Colon (tissue), 2 donors: ENCODE results near the gene ZNF428.
"Not testable (repeated sequence)": the region's sequence is repeated elsewhere in the genome, so short reads cannot be mapped to it uniquely, and the experiment has no call there.

Experiments used
- FAIRE-seq: peaks from 2 replicates; lab custom pipeline; 2012; peaks lifted over from hg19 to GRCh38; lab: Jason Lieb, UNC
- donor health status: control.
- donor health status: control.

ZNF428 gene

DNA sequence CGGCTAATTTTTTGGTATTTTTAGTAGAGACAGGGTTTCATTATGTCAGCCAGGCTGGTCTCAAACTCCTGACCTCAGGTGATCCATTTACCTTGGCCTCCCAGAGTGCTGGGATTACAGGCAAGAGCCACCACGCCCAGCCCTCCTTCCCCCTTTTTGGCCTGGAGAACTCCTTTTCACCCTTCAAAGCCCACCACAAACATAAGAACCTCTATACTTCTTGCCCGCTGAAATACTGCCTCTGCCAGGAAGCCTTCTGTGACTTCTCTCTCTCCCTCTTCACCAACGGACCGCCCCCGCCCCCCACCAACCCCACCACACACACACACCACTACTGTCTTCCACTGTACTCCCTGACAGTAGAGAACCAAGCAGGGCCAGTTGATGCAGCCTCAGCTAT lies 2.5 kb downstream of the ZNF428 start:
- FAIRE-seq, result no peak

GRCh38 chr19:43616306-43616705 lies 3.1 kb downstream of the ZNF428 start:
- FAIRE-seq, result no peak

DNA sequence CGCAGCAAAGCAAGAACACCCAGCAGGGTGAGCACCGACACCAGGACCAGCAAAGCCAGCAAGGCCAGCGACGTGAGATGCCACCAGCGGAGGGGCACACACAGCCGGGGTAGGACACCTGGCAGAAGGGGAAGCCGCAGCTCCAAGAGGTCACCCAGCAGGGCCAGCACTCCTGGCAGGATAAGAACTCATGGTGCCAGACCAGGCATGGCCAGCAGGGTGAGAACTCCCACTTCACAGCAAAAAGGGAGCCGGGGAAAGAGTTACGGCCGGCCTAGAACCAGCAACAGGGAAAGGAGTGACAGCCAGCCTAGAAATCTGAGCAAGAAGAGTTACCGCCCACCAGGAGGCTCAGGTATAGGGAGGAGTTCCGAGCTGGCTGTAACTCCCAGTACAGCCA lies 7.1 kb downstream of the ZNF428 start:
- no peak for FAIRE-seq

- FAIRE-seq, result no peak
Measured at GRCh38 chr19:43611788-43612187, 7.6 kb downstream of the ZNF428 start, which contains the start of gene SRRM5. SRRM5 (plus strand) TSS chr19:43612088; CDS start chr19:43612122, 34 bp downstream.

DNA sequence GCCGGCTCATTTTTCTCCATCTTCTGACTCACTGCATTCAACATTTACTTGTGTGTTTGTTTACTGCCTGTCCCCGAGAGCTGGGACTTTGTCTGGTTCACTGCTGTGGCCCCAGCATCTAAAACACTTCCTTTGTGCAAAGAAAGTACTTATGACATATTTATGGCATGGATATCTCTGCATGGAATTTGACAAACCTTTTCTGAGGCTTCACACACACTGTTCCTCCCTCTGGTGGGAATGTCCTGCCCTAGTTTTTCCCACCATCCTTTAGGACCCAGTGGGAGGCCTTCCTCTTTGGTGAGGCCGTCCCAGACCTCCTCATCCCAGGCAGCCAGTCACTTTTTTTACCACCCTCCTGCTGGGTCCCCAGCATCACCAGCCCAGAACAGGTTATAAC lies 8.9 kb downstream of the ZNF428 start:
- no peak for FAIRE-seq

DNA sequence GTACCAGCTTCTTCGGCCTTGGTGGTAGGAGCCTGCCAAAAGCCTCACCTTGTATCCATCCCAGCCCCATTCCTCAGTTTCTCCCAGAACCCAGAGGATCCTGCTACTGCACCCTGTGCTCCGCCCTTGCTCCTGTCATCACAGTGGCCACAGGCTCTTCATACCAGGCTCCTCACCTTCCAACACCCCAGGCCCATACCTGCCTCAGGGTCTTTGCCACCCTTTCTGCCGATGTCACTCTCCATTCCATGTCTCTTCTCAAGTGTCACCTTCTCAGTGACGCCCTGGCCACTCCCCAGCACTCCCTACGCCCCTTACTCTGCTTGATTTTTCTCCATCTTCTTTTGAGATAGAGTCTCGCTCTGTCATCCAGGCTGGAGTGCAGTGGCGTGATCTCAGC lies 9.6 kb downstream of the ZNF428 start:
- no peak for FAIRE-seq

DNA sequence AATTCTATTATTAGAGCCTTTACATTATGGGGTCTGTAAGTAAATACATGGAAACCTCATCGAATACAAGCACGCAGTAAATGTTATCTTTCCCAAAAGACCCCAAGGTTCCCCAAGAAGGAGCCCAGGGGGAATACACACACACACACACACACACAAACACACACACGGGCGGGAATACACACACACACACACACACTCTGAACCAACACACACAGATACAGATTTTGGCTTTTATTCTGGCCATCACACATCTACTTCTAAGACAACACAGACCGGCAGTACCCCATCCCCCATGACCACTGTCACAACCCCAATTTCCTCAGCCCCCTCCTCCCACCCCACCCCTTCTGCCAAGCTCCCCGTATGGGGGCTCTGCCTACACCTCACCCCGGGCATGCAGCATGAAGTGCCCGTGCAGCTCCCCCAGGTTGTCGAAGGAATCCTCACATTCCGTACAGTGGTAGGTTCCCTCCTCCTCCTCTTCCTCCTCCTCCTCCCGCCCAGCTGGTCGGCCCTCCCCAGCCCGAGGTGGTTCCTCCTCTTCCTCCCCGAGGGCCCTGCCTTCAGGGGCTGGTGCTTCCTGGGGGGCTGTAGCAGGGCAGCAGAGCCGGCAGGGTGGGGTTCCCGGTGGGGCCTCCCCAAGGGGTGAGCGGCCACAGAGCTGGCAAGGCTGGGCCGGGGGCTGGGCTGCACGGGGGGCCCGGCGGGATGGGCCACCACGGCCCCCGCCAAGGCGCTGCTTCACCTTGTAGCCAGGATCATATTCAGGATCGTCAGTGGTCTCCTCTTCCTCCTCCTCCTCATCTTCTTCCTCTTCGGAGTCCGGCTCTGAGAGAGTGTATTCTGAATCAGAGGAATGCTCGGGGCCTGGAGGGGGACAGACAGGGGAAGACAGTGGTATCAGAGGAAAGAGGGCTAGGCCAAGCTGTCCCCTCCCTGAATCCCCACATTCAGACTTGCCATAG lies 11.9 kb downstream of the ZNF428 start:
- no peak for FAIRE-seq

- FAIRE-seq, result no peak
Measured at GRCh38 chr19:43606569-43607229, 12.7 kb downstream of the ZNF428 start.

GRCh38 chr19:43605875-43606568 lies 13.4 kb downstream of the ZNF428 start:
- no peak for FAIRE-seq

- not testable (repeated sequence) for FAIRE-seq
Measured at GRCh38 chr19:43600326-43600725, 19.1 kb downstream of the ZNF428 start.

- no peak for FAIRE-seq
Measured at GRCh38 chr19:43599635-43600295, 19.7 kb downstream of the ZNF428 start.

GRCh38 chr19:43598445-43599240 lies 20.8 kb downstream of the ZNF428 start:
- FAIRE-seq, result no peak

GRCh38 chr19:43597876-43598275 lies 21.6 kb downstream of the ZNF428 start:
- no peak for FAIRE-seq

DNA sequence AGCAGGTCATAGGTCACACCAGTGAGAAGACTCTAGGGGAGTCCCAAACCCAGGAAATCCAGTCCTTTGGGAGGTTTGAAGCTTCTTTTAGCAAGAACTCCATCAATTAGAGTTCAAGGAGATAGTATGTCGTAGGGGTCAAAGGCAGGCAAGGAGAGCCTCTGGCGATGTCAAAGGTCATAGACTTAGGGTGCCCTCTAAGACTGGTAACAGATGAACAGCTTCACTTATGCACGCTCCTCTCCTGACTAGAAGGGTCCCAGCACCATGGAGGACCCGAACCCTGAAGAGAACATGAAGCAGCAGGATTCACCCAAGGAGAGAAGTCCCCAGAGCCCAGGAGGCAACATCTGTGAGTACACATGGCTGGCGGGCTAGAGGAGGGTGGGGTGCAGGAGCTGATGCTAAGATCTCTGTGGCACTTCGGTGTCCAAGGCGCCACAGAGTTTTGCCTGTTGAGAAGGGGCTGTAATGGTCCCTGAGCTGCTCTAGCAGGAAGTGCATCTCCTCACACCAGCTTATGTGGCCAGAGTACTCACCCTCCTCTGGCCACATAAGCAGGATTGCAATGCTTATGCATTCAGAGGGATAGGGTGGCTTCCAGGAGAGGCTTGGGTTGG lies 22.5 kb downstream of the ZNF428 start:
- no peak for FAIRE-seq

GRCh38 chr19:43595999-43596841 lies 23.2 kb downstream of the ZNF428 start, which contains the start of the genes IRGQ and ZNF576:
IRGQ (minus strand) TSS chr19:43596134; CDS start chr19:43595338, 796 bp downstream.
ZNF576 (plus strand) TSS chr19:43596595; CDS start chr19:43597109, 514 bp downstream.
- FAIRE-seq, result peak; percentile 94

DNA sequence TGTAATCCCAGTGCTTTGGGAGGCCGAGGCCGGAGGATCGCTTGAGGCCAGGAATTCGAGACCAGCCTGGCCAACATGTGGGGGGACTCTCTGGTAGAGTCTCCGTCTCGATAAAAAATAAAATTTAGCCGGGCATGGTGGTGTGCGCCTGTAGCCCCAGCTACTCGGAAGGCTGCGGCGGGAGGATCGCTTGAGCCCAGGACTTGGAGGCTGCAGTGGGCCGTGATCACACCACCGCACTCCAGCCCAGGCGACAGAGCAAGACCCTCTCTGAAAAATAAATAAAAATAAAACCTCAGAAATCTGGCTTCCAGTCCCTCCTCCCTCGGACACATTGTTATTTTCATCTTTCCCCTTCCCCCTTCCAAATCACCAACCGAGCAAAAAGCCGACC lies 23.8 kb downstream of the ZNF428 start:
- FAIRE-seq, result no peak

- no peak for FAIRE-seq
Measured at GRCh38 chr19:43594710-43595604, 24.5 kb downstream of the ZNF428 start.

- FAIRE-seq, result no peak
Measured at GRCh38 chr19:43594081-43594697, 25.2 kb downstream of the ZNF428 start.
